GM23338 (cell line): Measurements from ENCODE around the gene GJB4. TPM values are rescaled to one million over a fixed set of nuclear protein-coding genes. Genes with fewer than 3 reads are reported as not detected.

ENCODE experiments used
- ATAC-seq: fragments of 200-7000 bp; cut with Tn5 transposase; 3 replicates; pipeline ENCODE4 v1.9.1; 2020
- DNase-seq: peaks from one replicate; pipeline ENCODE4 v3.0.0-alpha.2; 2015; ENCODE audit warnings: low spot score
- H2AFZ ChIP-seq: fragments of 200-600 bp; sonication (generic); 2 replicates; pipeline ENCODE4 v1.8.0; 2016; ENCODE audit warnings: antibody characterized with exemption, mild to moderate bottlenecking, moderate library complexity
- H3F3A ChIP-seq: fragments of 200-600 bp; sonication (generic); replicated peaks from 2 replicates; pipeline ENCODE4 v1.8.0; 2017; ENCODE audit warnings: antibody characterized with exemption, mixed run types, low read depth
- H3K27ac ChIP-seq: fragments of 200-600 bp; sonication (generic); 2 replicates; pipeline ENCODE4 v1.6.1; 2016; ENCODE audit warnings: low read depth
- H3K27me3 ChIP-seq: fragments of 200-600 bp; sonication (generic); 2 replicates; pipeline ENCODE4 v1.8.0; 2016; ENCODE audit warnings: mild to moderate bottlenecking, mixed run types, moderate library complexity; ENCODE audit not compliant: insufficient read depth
- H3K36me3 ChIP-seq: fragments of 200-600 bp; sonication (generic); 2 replicates; pipeline ENCODE4 v1.8.0; 2016; ENCODE audit warnings: mild to moderate bottlenecking; ENCODE audit not compliant: insufficient read depth
- H3K4me1 ChIP-seq: fragments of 200-600 bp; sonication (generic); 2 replicates; pipeline ENCODE4 v1.8.0; 2016; ENCODE audit warnings: mild to moderate bottlenecking, moderate library complexity; ENCODE audit not compliant: insufficient read depth
- H3K4me2 ChIP-seq: fragments of 200-600 bp; sonication (generic); 2 replicates; pipeline ENCODE4 v1.7.1; 2017; ENCODE audit warnings: mixed run types
- H3K4me3 ChIP-seq: fragments of 200-600 bp; sonication (generic); 2 replicates; pipeline ENCODE4 v1.6.1; 2016; ENCODE audit warnings: mixed run types
- H3K79me2 ChIP-seq: fragments of 200-600 bp; sonication (generic); replicated peaks from 2 replicates; pipeline ENCODE4 v1.8.0; 2017; ENCODE audit warnings: mild to moderate bottlenecking; ENCODE audit not compliant: insufficient read depth
- H3K9me2 ChIP-seq: fragments of 200-600 bp; sonication (generic); 2 replicates; pipeline ENCODE4 v1.8.0; 2017; ENCODE audit not compliant: insufficient read depth
- H4K20me1 ChIP-seq: fragments of 200-600 bp; sonication (generic); replicated peaks from 2 replicates; pipeline ENCODE4 v1.8.0; 2017; ENCODE audit warnings: mild to moderate bottlenecking; ENCODE audit not compliant: insufficient read depth
- H3K27ac Mint-ChIP-seq: 2 replicates; pipeline ENCODE4 v1.8.0; 2020; ENCODE audit warnings: inconsistent platforms, mild to moderate bottlenecking, moderate library complexity, mixed read lengths
- H3K27me3 Mint-ChIP-seq: 3 replicates; pipeline ENCODE4 v1.8.0; 2022; ENCODE audit warnings: low read depth, mild to moderate bottlenecking, moderate library complexity, mixed read lengths, inconsistent platforms; ENCODE audit not compliant: insufficient read depth, poor library complexity
- H3K36me3 Mint-ChIP-seq: 3 replicates; pipeline ENCODE4 v1.8.0; 2021; ENCODE audit warnings: low read depth, mild to moderate bottlenecking, inconsistent platforms, moderate library complexity, mixed read lengths
- H3K4me1 Mint-ChIP-seq: 3 replicates; pipeline ENCODE4 v1.8.0; 2020; ENCODE audit warnings: mild to moderate bottlenecking, inconsistent platforms, mixed read lengths
- H3K4me3 Mint-ChIP-seq: 3 replicates; pipeline ENCODE4 v1.8.0; 2021; ENCODE audit warnings: moderate library complexity, mild to moderate bottlenecking, inconsistent platforms, mixed read lengths
- H3K9me3 Mint-ChIP-seq: 3 replicates; pipeline ENCODE4 v1.8.0; 2020; ENCODE audit warnings: moderate library complexity, mild to moderate bottlenecking, inconsistent platforms, mixed read lengths
- CREB1 ChIP-seq: fragments of 250-450 bp; sonication (Bioruptor Pico); IDR thresholded peaks from 2 replicates; pipeline ENCODE4 v1.5.0; 2020; ENCODE audit warnings: low read depth, mild to moderate bottlenecking, moderate library complexity
- EZH2 ChIP-seq: fragments of 200-600 bp; sonication (generic); IDR thresholded peaks from one replicate; pipeline ENCODE4 v1.8.0; 2017; ENCODE audit warnings: antibody characterized with exemption, mild to moderate bottlenecking, low read depth; ENCODE audit not compliant: unreplicated experiment
- EZH2phosphoT487 ChIP-seq: fragments of 200-600 bp; sonication (generic); IDR thresholded peaks from one replicate; pipeline ENCODE4 v1.8.1; 2018; ENCODE audit warnings: antibody characterized with exemption; ENCODE audit not compliant: unreplicated experiment
- JUNB ChIP-seq: IDR thresholded peaks from one replicate; pipeline ENCODE4 v1.6.1; 2016; ENCODE audit warnings: antibody characterized with exemption; ENCODE audit not compliant: unreplicated experiment
- NANOG ChIP-seq: IDR thresholded peaks from 2 replicates; pipeline ENCODE4 v1.6.1; 2016; ENCODE audit warnings: antibody characterized with exemption, borderline replicate concordance
- POLR2AphosphoS5 ChIP-seq: IDR thresholded peaks from 2 replicates; pipeline ENCODE4 v1.6.1; 2016; ENCODE audit warnings: antibody characterized with exemption, low read depth
- STAT1 ChIP-seq: IDR thresholded peaks from one replicate; pipeline ENCODE4 v1.6.1; 2016; ENCODE audit warnings: antibody characterized with exemption; ENCODE audit not compliant: unreplicated experiment
- ZNF114 ChIP-seq: fragments of 250-450 bp; sonication (Bioruptor Pico); IDR thresholded peaks from 2 replicates; pipeline ENCODE4 v1.5.0; 2020; ENCODE audit warnings: mild to moderate bottlenecking, moderate library complexity
- ZNF331 ChIP-seq: fragments of 250-450 bp; sonication (Bioruptor Pico); IDR thresholded peaks from 2 replicates; pipeline ENCODE4 v1.5.0; 2020; ENCODE audit warnings: low read depth, mild to moderate bottlenecking, moderate library complexity
- polyA plus RNA-seq: library from polyadenylated mRNA; unstranded; fragments of >200 nt; fragmentation: Nextera tagmentation; extraction: Ambion mirVana; gene quantifications from 2 replicates; pipeline ENCODE4 v1.2.1, GENCODE V29; 2016
- total RNA-seq: library from RNA; depleted of rRNA; stranded (reverse); fragments of >200 nt; shearing (Covaris generic); gene quantifications from 2 replicates; pipeline ENCODE4 v1.2.3, GENCODE V29; 2014
- TF ChIP-seq, protein P1 (sequence below): IDR thresholded peaks from one replicate; pipeline ENCODE4 v1.6.1; 2018; ENCODE audit warnings: antibody characterized with exemption; ENCODE audit not compliant: unreplicated experiment
- TF ChIP-seq, protein P2 (sequence below): fragments of 250-450 bp; sonication (Bioruptor Pico); IDR thresholded peaks from 2 replicates; pipeline ENCODE4 v1.5.0; 2020; ENCODE audit warnings: mild to moderate bottlenecking, moderate library complexity
- TF ChIP-seq, protein P3 (sequence below): IDR thresholded peaks from 2 replicates; pipeline ENCODE4 v1.6.1; 2016; ENCODE audit warnings: antibody characterized with exemption
- TF ChIP-seq, protein P4 (sequence below), 2 experiments: fragments of 200-600 bp in 1 of 2; sonication (generic) in 1 of 2; conservative IDR thresholded peaks; 2 replicates each; pipeline versions ENCODE4 v1.5.1 to v1.6.1; 2016 to 2017; ENCODE audit warnings: antibody characterized with exemption in 2 of 2, low read depth in 2 of 2, mild to moderate bottlenecking in 2 of 2, moderate library complexity in 1 of 2

GJB4 gene
- total and polyA plus RNA-seq, 2 experiments from 2014 or later = 0.07 TPM; not detected in 1

DNA sequence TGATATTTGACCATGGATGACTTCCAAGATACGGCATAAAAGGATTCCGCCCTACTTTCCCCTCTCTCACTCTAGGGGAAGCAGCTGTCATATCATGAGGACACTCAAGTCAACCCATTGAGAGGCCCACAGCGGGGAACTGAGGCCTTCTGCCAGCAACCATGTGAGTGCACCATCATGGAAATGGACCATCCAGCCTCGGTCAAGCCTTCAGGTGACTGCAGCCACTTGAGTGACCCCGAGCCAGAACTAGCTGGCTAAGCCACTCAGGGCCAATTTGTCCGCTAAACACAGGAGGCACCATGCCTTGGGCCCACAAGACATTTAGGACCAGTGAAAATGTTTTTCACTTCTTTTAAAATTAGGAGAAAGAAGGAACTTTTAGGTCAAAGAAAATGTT is 15.8 kb upstream of the GJB4 start:
- H3K9me2 ChIP-seq = no peaks in the 10 kb centered on the region
- Mint-ChIP-seq H3K27ac (no peak overlapping the region), H3K4me1 (peaks cover 21% of the 10 kb centered on the region), H3K4me3 (no peak overlapping the region), H3K36me3 (no peaks in the 10 kb centered on the region), H3K27me3 (peaks cover 4% of the 10 kb centered on the region), H3K9me3 (no peaks in the 10 kb centered on the region; the same call in 2 of the 3 replicates)
- H3K4me1 ChIP-seq = no peaks in the 10 kb centered on the region; the same call in 1 of the 2 replicates
- no peaks in the 10 kb centered on the region for H3K79me2 ChIP-seq
- no peak overlapping the region for H3K4me2 ChIP-seq
- no peaks in the 10 kb centered on the region for H3F3A ChIP-seq
- no peak for TF ChIP-seq NANOG
- TF ChIP-seq JUNB = no peak
- no peak for TF ChIP-seq ZNF331 (CRISPR knock-in tag)
- no peak for TF ChIP-seq CREB1
- TF ChIP-seq, protein P1, sequence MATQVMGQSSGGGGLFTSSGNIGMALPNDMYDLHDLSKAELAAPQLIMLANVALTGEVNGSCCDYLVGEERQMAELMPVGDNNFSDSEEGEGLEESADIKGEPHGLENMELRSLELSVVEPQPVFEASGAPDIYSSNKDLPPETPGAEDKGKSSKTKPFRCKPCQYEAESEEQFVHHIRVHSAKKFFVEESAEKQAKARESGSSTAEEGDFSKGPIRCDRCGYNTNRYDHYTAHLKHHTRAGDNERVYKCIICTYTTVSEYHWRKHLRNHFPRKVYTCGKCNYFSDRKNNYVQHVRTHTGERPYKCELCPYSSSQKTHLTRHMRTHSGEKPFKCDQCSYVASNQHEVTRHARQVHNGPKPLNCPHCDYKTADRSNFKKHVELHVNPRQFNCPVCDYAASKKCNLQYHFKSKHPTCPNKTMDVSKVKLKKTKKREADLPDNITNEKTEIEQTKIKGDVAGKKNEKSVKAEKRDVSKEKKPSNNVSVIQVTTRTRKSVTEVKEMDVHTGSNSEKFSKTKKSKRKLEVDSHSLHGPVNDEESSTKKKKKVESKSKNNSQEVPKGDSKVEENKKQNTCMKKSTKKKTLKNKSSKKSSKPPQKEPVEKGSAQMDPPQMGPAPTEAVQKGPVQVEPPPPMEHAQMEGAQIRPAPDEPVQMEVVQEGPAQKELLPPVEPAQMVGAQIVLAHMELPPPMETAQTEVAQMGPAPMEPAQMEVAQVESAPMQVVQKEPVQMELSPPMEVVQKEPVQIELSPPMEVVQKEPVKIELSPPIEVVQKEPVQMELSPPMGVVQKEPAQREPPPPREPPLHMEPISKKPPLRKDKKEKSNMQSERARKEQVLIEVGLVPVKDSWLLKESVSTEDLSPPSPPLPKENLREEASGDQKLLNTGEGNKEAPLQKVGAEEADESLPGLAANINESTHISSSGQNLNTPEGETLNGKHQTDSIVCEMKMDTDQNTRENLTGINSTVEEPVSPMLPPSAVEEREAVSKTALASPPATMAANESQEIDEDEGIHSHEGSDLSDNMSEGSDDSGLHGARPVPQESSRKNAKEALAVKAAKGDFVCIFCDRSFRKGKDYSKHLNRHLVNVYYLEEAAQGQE = no peak
- no peak for TF ChIP-seq EZH2
- TF ChIP-seq ZNF114 (CRISPR knock-in tag) = no peak
- TF ChIP-seq, protein P2, sequence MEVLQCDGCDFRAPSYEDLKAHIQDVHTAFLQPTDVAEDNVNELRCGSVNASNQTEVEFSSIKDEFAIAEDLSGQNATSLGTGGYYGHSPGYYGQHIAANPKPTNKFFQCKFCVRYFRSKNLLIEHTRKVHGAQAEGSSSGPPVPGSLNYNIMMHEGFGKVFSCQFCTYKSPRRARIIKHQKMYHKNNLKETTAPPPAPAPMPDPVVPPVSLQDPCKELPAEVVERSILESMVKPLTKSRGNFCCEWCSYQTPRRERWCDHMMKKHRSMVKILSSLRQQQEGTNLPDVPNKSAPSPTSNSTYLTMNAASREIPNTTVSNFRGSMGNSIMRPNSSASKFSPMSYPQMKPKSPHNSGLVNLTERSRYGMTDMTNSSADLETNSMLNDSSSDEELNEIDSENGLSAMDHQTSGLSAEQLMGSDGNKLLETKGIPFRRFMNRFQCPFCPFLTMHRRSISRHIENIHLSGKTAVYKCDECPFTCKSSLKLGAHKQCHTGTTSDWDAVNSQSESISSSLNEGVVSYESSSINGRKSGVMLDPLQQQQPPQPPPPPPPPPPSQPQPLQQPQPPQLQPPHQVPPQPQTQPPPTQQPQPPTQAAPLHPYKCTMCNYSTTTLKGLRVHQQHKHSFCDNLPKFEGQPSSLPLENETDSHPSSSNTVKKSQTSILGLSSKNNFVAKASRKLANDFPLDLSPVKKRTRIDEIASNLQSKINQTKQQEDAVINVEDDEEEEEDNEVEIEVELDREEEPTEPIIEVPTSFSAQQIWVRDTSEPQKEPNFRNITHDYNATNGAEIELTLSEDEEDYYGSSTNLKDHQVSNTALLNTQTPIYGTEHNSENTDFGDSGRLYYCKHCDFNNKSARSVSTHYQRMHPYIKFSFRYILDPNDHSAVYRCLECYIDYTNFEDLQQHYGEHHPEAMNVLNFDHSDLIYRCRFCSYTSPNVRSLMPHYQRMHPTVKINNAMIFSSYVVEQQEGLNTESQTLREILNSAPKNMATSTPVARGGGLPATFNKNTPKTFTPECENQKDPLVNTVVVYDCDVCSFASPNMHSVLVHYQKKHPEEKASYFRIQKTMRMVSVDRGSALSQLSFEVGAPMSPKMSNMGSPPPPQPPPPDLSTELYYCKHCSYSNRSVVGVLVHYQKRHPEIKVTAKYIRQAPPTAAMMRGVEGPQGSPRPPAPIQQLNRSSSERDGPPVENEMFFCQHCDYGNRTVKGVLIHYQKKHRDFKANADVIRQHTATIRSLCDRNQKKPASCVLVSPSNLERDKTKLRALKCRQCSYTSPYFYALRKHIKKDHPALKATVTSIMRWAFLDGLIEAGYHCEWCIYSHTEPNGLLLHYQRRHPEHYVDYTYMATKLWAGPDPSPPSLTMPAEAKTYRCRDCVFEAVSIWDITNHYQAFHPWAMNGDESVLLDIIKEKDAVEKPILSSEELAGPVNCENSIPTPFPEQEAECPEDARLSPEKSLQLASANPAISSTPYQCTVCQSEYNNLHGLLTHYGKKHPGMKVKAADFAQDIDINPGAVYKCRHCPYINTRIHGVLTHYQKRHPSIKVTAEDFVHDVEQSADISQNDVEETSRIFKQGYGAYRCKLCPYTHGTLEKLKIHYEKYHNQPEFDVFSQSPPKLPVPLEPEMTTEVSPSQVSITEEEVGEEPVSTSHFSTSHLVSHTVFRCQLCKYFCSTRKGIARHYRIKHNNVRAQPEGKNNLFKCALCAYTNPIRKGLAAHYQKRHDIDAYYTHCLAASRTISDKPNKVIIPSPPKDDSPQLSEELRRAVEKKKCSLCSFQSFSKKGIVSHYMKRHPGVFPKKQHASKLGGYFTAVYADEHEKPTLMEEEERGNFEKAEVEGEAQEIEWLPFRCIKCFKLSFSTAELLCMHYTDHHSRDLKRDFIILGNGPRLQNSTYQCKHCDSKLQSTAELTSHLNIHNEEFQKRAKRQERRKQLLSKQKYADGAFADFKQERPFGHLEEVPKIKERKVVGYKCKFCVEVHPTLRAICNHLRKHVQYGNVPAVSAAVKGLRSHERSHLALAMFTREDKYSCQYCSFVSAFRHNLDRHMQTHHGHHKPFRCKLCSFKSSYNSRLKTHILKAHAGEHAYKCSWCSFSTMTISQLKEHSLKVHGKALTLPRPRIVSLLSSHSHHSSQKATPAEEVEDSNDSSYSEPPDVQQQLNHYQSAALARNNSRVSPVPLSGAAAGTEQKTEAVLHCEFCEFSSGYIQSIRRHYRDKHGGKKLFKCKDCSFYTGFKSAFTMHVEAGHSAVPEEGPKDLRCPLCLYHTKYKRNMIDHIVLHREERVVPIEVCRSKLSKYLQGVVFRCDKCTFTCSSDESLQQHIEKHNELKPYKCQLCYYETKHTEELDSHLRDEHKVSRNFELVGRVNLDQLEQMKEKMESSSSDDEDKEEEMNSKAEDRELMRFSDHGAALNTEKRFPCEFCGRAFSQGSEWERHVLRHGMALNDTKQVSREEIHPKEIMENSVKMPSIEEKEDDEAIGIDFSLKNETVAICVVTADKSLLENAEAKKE (CRISPR knock-in tag) = no peak
- TF ChIP-seq, protein P3, sequence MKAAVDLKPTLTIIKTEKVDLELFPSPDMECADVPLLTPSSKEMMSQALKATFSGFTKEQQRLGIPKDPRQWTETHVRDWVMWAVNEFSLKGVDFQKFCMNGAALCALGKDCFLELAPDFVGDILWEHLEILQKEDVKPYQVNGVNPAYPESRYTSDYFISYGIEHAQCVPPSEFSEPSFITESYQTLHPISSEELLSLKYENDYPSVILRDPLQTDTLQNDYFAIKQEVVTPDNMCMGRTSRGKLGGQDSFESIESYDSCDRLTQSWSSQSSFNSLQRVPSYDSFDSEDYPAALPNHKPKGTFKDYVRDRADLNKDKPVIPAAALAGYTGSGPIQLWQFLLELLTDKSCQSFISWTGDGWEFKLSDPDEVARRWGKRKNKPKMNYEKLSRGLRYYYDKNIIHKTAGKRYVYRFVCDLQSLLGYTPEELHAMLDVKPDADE = no peak
- no peak for TF ChIP-seq STAT1
- no peak for TF ChIP-seq EZH2phosphoT487
- no peak for TF ChIP-seq POLR2AphosphoS5
- TF ChIP-seq, protein P4, sequence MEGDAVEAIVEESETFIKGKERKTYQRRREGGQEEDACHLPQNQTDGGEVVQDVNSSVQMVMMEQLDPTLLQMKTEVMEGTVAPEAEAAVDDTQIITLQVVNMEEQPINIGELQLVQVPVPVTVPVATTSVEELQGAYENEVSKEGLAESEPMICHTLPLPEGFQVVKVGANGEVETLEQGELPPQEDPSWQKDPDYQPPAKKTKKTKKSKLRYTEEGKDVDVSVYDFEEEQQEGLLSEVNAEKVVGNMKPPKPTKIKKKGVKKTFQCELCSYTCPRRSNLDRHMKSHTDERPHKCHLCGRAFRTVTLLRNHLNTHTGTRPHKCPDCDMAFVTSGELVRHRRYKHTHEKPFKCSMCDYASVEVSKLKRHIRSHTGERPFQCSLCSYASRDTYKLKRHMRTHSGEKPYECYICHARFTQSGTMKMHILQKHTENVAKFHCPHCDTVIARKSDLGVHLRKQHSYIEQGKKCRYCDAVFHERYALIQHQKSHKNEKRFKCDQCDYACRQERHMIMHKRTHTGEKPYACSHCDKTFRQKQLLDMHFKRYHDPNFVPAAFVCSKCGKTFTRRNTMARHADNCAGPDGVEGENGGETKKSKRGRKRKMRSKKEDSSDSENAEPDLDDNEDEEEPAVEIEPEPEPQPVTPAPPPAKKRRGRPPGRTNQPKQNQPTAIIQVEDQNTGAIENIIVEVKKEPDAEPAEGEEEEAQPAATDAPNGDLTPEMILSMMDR (conservative IDR thresholded peaks at IDR 0.05; ENCODE audit: low read depth in 2 of 2) = no peak
- no peak for ATAC-seq
- no peak overlapping the region for H3K4me3 ChIP-seq
- no peak for DNase-seq
- H4K20me1 ChIP-seq = no peaks in the 10 kb centered on the region
- no peak overlapping the region for H2AFZ ChIP-seq
- H3K27ac ChIP-seq = no peak overlapping the region
- H3K36me3 ChIP-seq = no peaks in the 10 kb centered on the region
- no peaks in the 10 kb centered on the region for H3K27me3 ChIP-seq
